ENCODE measurements around the gene SPIB.
A peak's percentile ranks its signal among the peaks of the same experiment; 100 is the strongest.

The SPIB gene

DNA sequence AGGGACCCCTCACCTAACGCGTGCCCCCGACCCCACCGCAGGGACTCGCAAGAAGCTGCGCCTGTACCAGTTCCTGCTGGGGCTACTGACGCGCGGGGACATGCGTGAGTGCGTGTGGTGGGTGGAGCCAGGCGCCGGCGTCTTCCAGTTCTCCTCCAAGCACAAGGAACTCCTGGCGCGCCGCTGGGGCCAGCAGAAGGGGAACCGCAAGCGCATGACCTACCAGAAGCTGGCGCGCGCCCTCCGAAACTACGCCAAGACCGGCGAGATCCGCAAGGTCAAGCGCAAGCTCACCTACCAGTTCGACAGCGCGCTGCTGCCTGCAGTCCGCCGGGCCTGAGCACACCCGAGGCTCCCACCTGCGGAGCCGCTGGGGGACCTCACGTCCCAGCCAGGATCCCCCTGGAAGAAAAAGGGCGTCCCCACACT lies 9.3 kb downstream of the SPIB start:
- TF ChIP-seq CTCF (IDR thresholded peaks at IDR 0.05; ENCODE audit: low read length, missing control alignments) = no peak
- H3K4me3 ChIP-seq (replicated peaks; ENCODE audit: low read depth, low read length) = peak overlapping the region; percentile 24
- peak; percentile 84 for DNase-seq (ENCODE audit: low read depth)

DNA sequence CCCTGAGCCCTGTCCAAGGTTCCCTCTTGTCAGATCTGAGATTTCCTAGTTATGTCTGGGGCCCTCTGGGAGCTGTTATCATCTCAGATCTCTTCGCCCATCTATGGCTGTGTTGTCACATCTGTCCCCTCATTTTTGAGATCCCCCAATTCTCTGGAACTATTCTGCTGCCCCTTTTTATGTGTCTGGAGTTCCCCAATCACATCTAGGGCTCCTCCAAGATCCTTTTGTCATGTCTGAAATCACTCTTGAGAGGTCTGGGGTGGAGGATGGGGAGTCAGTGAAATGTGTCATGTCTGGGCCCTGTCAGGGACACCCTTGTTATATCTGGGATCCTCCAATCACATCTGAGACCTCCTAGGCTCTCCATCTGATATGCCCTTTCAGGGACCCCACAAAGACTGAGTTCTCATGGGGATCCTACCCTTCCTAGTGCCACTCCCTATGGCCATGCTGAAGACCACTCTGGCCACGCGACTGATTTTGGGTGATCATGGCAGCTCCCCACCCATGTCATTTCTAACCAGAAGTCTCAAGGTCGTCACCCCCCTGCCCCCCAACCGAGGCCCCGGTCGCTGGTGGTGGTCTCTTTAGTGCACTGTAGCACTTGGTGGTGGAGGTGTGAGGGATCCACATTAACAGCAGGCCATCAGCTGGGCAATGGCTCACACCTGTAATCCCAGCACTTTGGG lies 10.2 kb downstream of the SPIB start:
- no peak for DNase-seq (ENCODE audit: low read depth)
- H3K4me3 ChIP-seq (replicated peaks; ENCODE audit: low read depth, low read length) = no peak overlapping the region
- no peak for TF ChIP-seq CTCF (IDR thresholded peaks at IDR 0.05; ENCODE audit: low read length, missing control alignments)

DNA sequence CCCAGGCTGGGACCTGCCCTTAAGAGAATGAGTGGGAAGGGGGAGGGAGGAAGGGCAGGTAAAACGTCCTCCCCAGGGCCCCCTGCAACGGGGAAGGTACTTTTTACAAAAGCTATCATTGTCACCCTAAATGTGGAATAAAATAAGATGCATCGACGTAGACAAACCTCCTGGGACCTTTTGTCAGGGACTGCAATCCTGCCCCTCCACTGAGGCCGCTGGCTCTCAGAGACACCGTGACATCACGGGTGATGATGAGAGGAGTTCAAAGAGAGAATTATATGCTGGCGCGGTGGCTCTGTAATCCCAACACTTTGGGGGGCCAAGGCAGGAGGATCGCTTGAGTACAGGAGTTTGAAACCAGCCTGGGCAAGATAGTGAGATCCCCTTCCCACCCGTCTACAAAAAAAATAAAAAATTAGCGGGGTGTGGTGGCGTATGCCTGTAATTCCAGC lies 12.2 kb downstream of the SPIB start:
- no peak for DNase-seq (ENCODE audit: low read depth)
- peak overlapping the region; percentile 62 for H3K4me3 ChIP-seq (replicated peaks; ENCODE audit: low read depth, low read length)
- no peak for TF ChIP-seq CTCF (IDR thresholded peaks at IDR 0.05; ENCODE audit: low read length, missing control alignments)

GRCh38 chr19:50431343-50432220 lies 12.8 kb downstream of the SPIB start:
- H3K4me3 ChIP-seq (replicated peaks; ENCODE audit: low read depth, low read length) = peak overlapping the region; percentile 62
- DNase-seq (ENCODE audit: low read depth) = peak; percentile 78
- no peak for TF ChIP-seq CTCF (IDR thresholded peaks at IDR 0.05; ENCODE audit: low read length, missing control alignments)

- TF ChIP-seq CTCF (IDR thresholded peaks at IDR 0.05; ENCODE audit: low read length, missing control alignments) = no peak
- H3K4me3 ChIP-seq (replicated peaks; ENCODE audit: low read depth, low read length) = peak within 1 kb of the TSS; percentile 62
- peak; percentile 6 for DNase-seq (ENCODE audit: low read depth)
Observed at GRCh38 chr19:50432221-50433028, 13.7 kb downstream of the SPIB start, which contains the start of gene MYBPC2. TSS of gene MYBPC2 (plus strand) at chr19:50432892. CDS start at chr19:50432954, 62 bp downstream.

Measured in fibroblast of pulmonary artery (primary cell).